T-cell (primary cell): ENCODE data around the gene CLCN7. TPM values are rescaled to one million over a fixed set of nuclear protein-coding genes. Genes with fewer than 3 reads are reported as not detected.

Experiments
- total RNA-seq, 35 experiments: library from RNA in 6 of 35; stranded (reverse) in 6 of 35; fragments of 120-200 nt in 1 of 35; gene quantifications; one replicate each; pipeline versions ENCODE4 v1.2.1 to v1.2.4 and lab custom pipeline; 2013 to 2026

Gene CLCN7
- total RNA-seq, 5 donors from 2014 or later (not counting 1 experiment from before 2014, with no cell fraction given) = 77.1 to 141 (median 114) TPM

Other genes with a start within 250 kb of the CLCN7 start
- gene TPSG1, start 249.8 kb downstream of the CLCN7 start, total RNA-seq = not detected
- 1 to 10 TPM in 1 of 5 donors, under 1 TPM in 3, not detected in 1; 0.32 to 4.3 (median 0.52) TPM for gene TPSB2, start 244.8 kb downstream of the CLCN7 start, total RNA-seq
- gene TPSAB1, start 234.3 kb downstream of the CLCN7 start, total RNA-seq = 1 to 10 TPM in 2 of 5 donors, under 1 TPM in 1, not detected in 2; 0.39 to 1.6 (median 1.2) TPM
- gene TPSD1, start 219.0 kb downstream of the CLCN7 start, total RNA-seq = under 1 TPM in 4 of 5 donors, not detected in 1; 0.28 to 0.40 (median 0.31) TPM
- 100 to 1,000 TPM; 173 to 247 (median 190) TPM for gene UBE2I, start 165.4 kb downstream of the CLCN7 start, total RNA-seq
- gene BAIAP3, start 141.4 kb downstream of the CLCN7 start, total RNA-seq = 10 to 100 TPM in 4 of 5 donors, 1 to 10 TPM in 1; 9.1 to 12.8 (median 12.7) TPM
- 10 to 100 TPM; 25.4 to 53.1 (median 48.1) TPM for gene TSR3, start 123.2 kb downstream of the CLCN7 start, total RNA-seq
- gene GNPTG, start 123.1 kb downstream of the CLCN7 start, total RNA-seq = 10 to 100 TPM; 42.6 to 66.5 (median 63.1) TPM
- 100 to 1,000 TPM in 3 of 5 donors, 10 to 100 TPM in 2; 85.3 to 131 (median 113) TPM for gene UNKL, start 60.3 kb downstream of the CLCN7 start, total RNA-seq
- gene UQCC4, start 54.3 kb downstream of the CLCN7 start, total RNA-seq = 10 to 100 TPM in 3 of 5 donors, 1 to 10 TPM in 2; 8.4 to 12.9 (median 10.8) TPM
- gene PERCC1, start 44.0 kb downstream of the CLCN7 start, total RNA-seq = 1 to 10 TPM in 2 of 5 donors, under 1 TPM in 3; 0.36 to 1.6 (median 0.90) TPM
- 1 to 10 TPM; 2.5 to 9.3 (median 6.5) TPM for gene CCDC154, start 30.5 kb downstream of the CLCN7 start, total RNA-seq
- under 1 TPM in 1 of 5 donors, not detected in 4; 0.26 TPM for gene PTX4, start 13.9 kb upstream of the CLCN7 start, total RNA-seq
- 10 to 100 TPM; 36.0 to 73.0 (median 56.1) TPM for gene TELO2, start 18.3 kb upstream of the CLCN7 start, total RNA-seq
- 100 to 1,000 TPM in 3 of 5 donors, 10 to 100 TPM in 2; 33.1 to 158 (median 115) TPM for gene TMEM204, start 58.6 kb upstream of the CLCN7 start, total RNA-seq
- gene IFT140, start 137.0 kb upstream of the CLCN7 start, total RNA-seq = 10 to 100 TPM in 2 of 5 donors, 1 to 10 TPM in 3; 5.5 to 19.8 (median 8.1) TPM
- gene CRAMP1, start 137.3 kb upstream of the CLCN7 start, total RNA-seq = 10 to 100 TPM; 26.4 to 36.4 (median 33.0) TPM
- 10 to 100 TPM; 13.8 to 51.1 (median 41.3) TPM for gene JPT2, start 203.3 kb upstream of the CLCN7 start, total RNA-seq
- gene MAPK8IP3, start 231.2 kb upstream of the CLCN7 start, total RNA-seq = 100 to 1,000 TPM; 216 to 309 (median 290) TPM